ENCODE results near the gene LINS1. TPM values are rescaled to one million over a fixed set of nuclear protein-coding genes. Genes with fewer than 3 reads are reported as not detected.

LINS1 gene
- total and polyA plus RNA-seq, 2 donors (not counting 3 experiments of a cell fraction or from before 2014, with no cell fraction given) = 6.9 to 14.7 TPM

DNA sequence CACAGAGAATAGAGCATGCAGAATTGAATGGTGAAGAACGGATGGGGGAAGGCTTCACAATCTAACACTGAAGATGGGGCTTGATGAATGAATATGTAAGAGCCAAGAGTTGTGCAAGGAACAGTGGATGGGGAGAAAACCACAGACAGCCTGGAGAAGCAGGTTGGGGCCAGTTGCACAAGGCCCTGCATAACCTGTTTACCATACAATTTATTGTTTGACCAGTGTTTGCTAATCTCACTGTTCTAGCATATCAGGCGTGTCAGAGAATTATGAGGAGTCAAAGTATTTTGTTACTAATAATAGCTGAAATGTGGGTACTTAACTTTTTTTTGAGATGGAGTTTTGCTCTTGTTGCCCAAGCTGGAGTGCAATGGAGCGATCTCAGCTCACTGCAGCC lies 36.4 kb downstream of the LINS1 start:
- no TSS peak for BruUV-seq (replicated peaks)
- Histone ChIP-seq H3K27ac (ENCODE audit: insufficient read depth, low read depth, low read length) (no peak overlapping the region), H2AFZ (ENCODE audit: low read depth, low read length) (no peak overlapping the region), H3K36me3 (ENCODE audit: control insufficient read depth in 2 of 2, extremely low read depth in 1 of 2, insufficient read depth in 2 of 2, low read length in 2 of 2) (peaks cover 2 to 5% of the 10 kb centered on the region in 2 experiments), H3K27me3 (ENCODE audit: control insufficient read depth in 2 of 2, insufficient read depth in 2 of 2, low read length in 2 of 2) (no peaks in the 10 kb centered on the region), H4K20me1 (replicated peaks; ENCODE audit: control insufficient read depth, extremely low read depth, insufficient read depth, low read length) (no peaks in the 10 kb centered on the region), H3K4me3 (replicated peaks in 1 of 3; ENCODE audit: insufficient read depth in 1 of 3, low read depth in 1 of 3, low read length in 3 of 3) (no peak overlapping the region), H3K9ac (replicated peaks; ENCODE audit: extremely low read depth, insufficient read depth, low read length) (no peak overlapping the region), H3K79me2 (ENCODE audit: control insufficient read depth, insufficient read depth, low read length) (no peaks in the 10 kb centered on the region), H3K9me3 (replicated peaks; ENCODE audit: control insufficient read depth, insufficient read depth, low read length) (no peaks in the 10 kb centered on the region), H3K4me2 (ENCODE audit: insufficient read depth, low read length) (no peak overlapping the region), H3K4me1 (ENCODE audit: control insufficient read depth, extremely low read depth, insufficient read depth, low read length) (no peaks in the 10 kb centered on the region), H3K9me1 (replicated peaks; ENCODE audit: control insufficient read depth, extremely low read depth, insufficient read depth, low read length) (no peaks in the 10 kb centered on the region)
- CTCF ChIA-PET = interaction anchor here (1.2 kb wide), 1 partner anchor 216 kb away, joined by 3 read pairs; no protein-coding TSS in a partner anchor
- intact Hi-C loops (cut with micrococcal nuclease) (no loop called here), dilution Hi-C loops (cut with MboI; ENCODE audit: extremely low pct_ligation_motif_present, low sequenced_read_pairs) (no loop called here)
- FAIRE-seq = no peak
- TF ChIP-seq POLR2AphosphoS5 (IDR thresholded peaks at IDR 0.05; ENCODE audit: insufficient read depth, low read depth, low read length) = no peak
- no peak for TF ChIP-seq JUN (IDR thresholded peaks at IDR 0.05; ENCODE audit: borderline replicate concordance, insufficient read depth, insufficient read length, low read depth)
- no peak for TF ChIP-seq MYC (IDR thresholded peaks at IDR 0.05; ENCODE audit: low read depth, low read length)
- TF ChIP-seq FOS (IDR thresholded peaks at IDR 0.05; ENCODE audit: borderline replicate concordance, insufficient read depth, low read length) = no peak
- TF ChIP-seq, protein P1, sequence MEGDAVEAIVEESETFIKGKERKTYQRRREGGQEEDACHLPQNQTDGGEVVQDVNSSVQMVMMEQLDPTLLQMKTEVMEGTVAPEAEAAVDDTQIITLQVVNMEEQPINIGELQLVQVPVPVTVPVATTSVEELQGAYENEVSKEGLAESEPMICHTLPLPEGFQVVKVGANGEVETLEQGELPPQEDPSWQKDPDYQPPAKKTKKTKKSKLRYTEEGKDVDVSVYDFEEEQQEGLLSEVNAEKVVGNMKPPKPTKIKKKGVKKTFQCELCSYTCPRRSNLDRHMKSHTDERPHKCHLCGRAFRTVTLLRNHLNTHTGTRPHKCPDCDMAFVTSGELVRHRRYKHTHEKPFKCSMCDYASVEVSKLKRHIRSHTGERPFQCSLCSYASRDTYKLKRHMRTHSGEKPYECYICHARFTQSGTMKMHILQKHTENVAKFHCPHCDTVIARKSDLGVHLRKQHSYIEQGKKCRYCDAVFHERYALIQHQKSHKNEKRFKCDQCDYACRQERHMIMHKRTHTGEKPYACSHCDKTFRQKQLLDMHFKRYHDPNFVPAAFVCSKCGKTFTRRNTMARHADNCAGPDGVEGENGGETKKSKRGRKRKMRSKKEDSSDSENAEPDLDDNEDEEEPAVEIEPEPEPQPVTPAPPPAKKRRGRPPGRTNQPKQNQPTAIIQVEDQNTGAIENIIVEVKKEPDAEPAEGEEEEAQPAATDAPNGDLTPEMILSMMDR (IDR thresholded peaks at IDR 0.05; ENCODE audit: extremely low read depth in 1 of 2, insufficient read depth in 1 of 2, low read depth in 1 of 2, low read length in 2 of 2) = no peak
- TF ChIP-seq, protein P2, sequence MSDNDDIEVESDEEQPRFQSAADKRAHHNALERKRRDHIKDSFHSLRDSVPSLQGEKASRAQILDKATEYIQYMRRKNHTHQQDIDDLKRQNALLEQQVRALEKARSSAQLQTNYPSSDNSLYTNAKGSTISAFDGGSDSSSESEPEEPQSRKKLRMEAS (IDR thresholded peaks at IDR 0.05; ENCODE audit: insufficient read depth, insufficient read length) = no peak
- POLR2A ChIA-PET = no interaction called here
- no peak for DNase-seq (ENCODE audit: low read depth, low spot score)

Measured in endothelial cell of umbilical vein (primary cell).